Stimulated activated CD8-positive, alpha-beta memory T cell treated with anti-CD3 and anti-CD28 coated beads, Interleukin-12 subunit alpha, Interleukin-12 subunit beta, amount 100 ng/mL, for 4 hours (primary cell): Measurements from ENCODE around the gene ENTR1.

ENCODE experiments used
- DNase-seq: peaks from one replicate; pipeline ENCODE4 v3.0.0-alpha.2; 2020; ENCODE audit warnings: low read depth

The ENTR1 gene, protein sequence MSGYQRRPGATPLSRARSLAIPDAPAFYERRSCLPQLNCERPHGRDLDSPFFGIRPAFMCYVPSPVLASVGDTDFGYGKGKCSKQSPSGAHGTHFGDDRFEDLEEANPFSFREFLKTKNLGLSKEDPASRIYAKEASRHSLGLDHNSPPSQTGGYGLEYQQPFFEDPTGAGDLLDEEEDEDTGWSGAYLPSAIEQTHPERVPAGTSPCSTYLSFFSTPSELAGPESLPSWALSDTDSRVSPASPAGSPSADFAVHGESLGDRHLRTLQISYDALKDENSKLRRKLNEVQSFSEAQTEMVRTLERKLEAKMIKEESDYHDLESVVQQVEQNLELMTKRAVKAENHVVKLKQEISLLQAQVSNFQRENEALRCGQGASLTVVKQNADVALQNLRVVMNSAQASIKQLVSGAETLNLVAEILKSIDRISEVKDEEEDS

DNA sequence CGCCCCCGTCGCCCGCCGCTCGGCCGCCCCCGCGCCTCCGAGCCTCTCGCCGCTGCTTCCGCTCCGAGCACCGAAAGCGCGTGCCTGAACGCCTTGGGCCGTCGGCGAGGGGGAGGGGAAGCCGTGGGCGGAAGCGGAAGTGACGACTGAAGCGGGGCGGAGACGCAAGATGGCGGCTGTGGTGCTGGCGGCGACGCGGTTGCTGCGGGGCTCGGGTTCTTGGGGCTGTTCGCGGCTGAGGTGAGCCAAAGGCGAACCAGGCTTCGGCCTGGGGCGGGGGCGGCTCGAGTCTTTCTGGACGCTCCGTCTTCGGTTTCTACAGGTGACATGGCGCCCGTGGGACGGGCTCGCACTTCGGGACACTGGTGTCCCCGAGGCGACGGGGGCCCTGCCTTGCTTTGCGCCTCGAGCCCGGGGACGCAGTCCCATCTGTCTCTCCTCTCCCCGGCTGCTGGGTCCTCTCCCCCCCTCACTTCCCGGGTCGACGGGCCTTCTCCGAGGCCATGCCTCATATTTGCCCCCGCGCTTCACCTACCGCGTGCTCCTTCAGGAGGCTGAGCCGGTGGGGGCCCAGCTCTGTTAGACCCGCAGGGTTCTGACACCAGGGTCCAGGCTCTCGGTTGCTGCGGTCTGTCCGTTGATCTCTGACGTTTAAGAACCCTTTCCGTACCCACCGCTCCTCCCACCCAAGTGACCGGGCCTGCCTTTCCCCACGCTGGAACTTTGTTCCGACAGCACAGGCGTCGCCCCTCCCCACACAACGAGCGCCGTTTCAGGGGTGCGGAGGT, at the start of gene ENTR1, which contains the start of gene PMPCA:
ENTR1 (minus strand) TSS at position 115 of the 788 bp plus-strand sequence. CDS start 217 bp downstream, outside the sequence.
PMPCA (plus strand) TSS at position 159 of the 788 bp plus-strand sequence; CDS start at position 170, 11 bp downstream.
- DNase-seq: peak; percentile 92

GRCh38 chr9:136459425-136459824, 49.0 kb upstream of the ENTR1 start:
- DNase-seq: no peak

DNA sequence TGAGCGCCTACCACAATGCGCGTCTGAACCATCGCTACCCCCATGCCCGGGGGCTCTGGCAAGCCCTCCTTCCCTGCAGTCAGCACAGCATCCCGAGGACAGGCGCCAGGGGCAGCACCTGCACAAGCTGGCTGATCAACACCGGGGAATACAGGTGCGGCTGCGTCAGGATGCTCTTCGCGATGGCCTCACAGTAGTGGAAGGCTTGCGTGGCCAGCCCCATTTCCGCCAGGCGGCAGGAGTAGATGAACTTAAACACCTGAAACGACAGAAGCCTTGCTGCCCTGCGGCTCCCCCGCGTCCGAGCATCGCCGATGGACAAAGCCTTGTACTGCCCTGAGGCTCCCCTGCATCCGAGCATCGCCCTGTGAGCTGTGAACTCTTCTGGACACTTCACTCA, 46.9 kb upstream of the ENTR1 start:
- DNase-seq: no peak

- no peak for DNase-seq
These were observed 45.8 kb upstream of the ENTR1 start for GRCh38 chr9:136456258-136456657.

DNA sequence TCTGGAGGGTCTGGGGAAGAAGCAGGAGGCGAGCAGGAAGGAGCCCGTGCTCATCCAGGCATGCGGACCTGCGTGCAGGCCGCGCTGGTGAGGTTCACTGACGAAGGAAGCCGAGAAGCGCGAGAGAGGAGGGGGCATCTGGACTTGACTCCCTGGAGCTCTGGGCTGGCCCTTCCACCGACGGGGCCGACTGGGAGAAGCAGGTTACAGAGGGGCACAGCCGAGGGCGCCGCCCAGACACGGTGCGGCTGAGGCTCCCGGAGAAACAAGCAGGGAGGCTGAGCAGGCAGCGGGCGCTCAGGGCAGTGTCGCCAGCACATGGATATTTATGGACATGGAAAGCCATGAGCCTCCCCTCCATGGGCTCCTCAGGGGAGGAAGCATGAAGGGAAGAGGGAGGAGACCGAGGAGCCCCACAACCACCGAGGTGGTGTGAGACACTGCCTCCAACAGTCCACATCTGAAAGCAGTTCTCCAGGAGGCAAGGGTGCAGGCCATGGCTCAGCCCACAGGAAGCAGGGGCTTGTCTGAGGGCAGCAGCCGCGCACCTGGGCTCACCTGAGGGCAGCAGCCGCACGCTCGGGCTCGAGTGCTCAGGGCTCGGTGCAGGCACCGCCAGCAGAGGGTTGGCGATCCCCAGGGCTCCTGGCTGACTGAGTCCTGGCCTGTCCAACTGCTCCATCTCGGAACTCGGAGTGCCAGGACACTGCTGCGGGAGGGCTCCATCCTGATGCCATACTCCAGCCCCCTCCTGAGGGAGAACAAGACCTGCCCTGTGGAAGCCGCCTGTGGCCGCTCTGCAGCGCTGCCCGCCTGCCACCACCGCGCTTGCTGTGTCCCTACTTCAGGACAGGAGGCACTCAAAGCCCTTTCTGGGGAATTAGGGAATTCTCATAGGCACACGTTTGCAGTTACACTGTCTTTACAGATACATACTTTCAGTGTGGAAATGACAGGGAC, 44.9 kb upstream of the ENTR1 start:
- DNase-seq: no peak

GRCh38 chr9:136454026-136454796, 43.8 kb upstream of the ENTR1 start:
- DNase-seq: no peak

- DNase-seq: no peak
These were observed 42.9 kb upstream of the ENTR1 start for GRCh38 chr9:136453326-136453725.

GRCh38 chr9:136451221-136451877, 40.9 kb upstream of the ENTR1 start:
- DNase-seq: no peak

DNA sequence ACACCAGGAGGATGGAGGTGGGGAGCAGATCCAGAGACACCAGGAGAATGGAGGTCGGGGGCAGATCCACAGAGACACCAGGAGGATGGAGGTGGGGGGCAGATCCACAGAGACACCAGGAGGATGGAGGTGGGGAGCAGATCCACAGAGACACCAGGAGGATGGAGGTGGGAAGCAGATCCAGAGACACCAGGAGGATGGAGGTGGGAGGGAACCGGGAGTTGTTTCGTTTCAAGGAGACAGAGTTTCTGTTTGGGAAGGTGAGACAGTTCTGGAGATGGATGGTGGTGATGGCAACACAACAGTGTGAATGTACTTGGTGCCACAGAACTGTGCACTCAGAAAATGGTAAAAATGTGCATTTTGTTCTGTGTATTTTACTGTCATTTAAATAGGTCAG, 38.2 kb upstream of the ENTR1 start:
- DNase-seq: no peak

DNA sequence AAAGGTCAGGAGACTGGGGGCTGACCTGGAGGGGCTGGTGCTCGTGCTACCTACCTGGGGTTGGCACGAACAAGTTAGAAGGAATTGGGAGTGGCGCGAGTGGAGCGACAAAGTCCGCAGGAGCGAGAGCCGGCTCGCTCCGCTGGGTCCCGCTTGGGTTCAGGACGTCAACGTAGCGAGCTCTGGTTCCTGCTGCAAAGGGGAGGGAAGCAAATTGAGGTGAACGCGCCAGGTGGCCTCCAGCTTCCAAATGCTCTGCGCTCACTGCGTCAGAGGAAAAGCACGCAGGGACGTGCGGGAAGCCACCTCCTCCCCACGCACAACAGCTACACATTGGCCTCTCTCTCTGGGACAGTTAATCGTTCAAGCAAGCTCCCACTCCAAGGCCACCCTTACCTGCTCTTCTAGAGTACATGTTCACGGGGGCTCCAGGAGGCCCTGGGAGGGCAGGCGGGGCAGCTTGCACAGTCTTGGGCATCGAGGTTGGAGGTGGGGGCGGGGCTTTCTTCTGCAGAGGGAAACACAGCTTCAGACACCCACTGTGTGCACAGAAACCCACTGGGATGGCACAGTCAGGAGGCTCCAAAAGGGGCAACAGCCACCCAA, 36.9 kb upstream of the ENTR1 start:
- DNase-seq: no peak

DNA sequence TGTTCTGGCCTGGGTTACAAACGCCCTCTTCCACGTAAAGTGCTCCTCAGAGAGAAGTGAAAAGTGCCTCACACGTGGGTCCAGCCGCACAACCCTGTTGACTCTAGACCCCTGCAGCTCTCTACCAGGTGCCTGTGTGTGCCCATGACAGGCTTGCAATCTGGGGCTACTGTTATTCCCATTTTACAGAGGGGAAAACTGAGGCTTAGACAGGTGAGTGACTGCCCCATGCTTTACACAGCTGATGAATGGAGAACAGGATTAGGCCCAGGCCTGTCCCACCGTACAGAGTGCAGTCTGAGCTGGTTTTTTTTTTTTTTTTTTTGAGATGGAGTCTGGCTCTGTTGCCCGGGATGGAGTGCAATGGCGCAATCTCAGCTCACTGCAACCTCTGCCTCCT, 35.4 kb upstream of the ENTR1 start:
- no peak for DNase-seq

GRCh38 chr9:136444102-136444501, 33.7 kb upstream of the ENTR1 start:
- DNase-seq: no peak

GRCh38 chr9:136443687-136444086, 33.3 kb upstream of the ENTR1 start:
- no peak for DNase-seq

- no peak for DNase-seq
These were observed 32.7 kb upstream of the ENTR1 start for GRCh38 chr9:136443087-136443486.

GRCh38 chr9:136442265-136442664, 31.9 kb upstream of the ENTR1 start:
- DNase-seq: no peak

GRCh38 chr9:136441681-136442245, 31.3 kb upstream of the ENTR1 start:
- no peak for DNase-seq

- DNase-seq: no peak
These were observed 30.8 kb upstream of the ENTR1 start for GRCh38 chr9:136441191-136441680.

GRCh38 chr9:136439481-136440408, 29.3 kb upstream of the ENTR1 start, which contains the start of gene INPP5E:
Gene INPP5E (minus strand): TSS chr9:136439845. CDS start chr9:136439419, 426 bp downstream.
- DNase-seq: peak; percentile 75
